Coronary artery (tissue), 2 donors: Measurements from ENCODE around the gene DCXR.

Experiments used
- DNase-seq: peaks from one replicate; pipeline ENCODE4 v3.0.0-alpha.2; 2017; ENCODE audit warnings: low spot score
- H3K27ac ChIP-seq, 2 donors: fragments of 200-600 bp; sonication (generic); one replicate each; pipeline ENCODE4 v1.5.1; 2016 to 2019
- H3K4me3 ChIP-seq: fragments of 200-600 bp; sonication (generic); 2 replicates; pipeline ENCODE4 v1.5.1; 2016; ENCODE audit warnings: mild to moderate bottlenecking, moderate library complexity
- CTCF ChIP-seq: fragments of 200-600 bp; sonication (generic); IDR thresholded peaks from one replicate; pipeline ENCODE4 v1.5.1; 2019; ENCODE audit warnings: antibody characterized with exemption

The DCXR gene

DNA sequence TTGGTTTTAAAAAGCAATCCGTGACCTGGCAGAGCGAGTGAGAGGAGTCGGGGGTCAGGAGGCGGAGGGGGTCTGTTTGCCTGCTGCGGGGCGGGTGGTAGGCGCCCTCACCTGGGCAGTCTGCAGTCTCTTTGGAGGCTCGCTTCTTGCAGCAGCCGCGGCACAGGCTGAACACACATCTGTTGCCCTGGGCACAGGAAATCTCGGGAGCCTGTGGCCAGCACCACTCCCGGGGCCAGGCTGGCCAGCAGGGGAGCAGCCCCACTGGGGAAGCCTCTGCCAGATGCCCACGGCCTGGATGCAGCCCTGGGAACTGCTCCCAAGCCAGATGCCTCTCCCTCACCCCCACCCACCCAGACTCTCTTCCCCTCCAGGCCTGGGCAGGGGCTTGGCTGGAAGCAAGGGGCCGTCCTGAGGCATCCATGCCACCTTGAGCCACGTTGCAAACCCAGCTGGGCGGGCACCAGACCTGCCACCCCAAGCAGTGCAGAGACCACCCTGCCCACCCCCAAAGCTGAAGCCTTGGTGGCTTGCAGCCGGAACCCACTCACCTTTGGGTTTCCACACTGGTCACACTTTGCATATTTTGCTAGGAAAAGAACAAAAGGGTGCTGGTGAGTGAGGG is 20.8 kb upstream of the DCXR start:
- H3K27ac ChIP-seq: no peak overlapping the region
- no peak for TF ChIP-seq CTCF
- H3K4me3 ChIP-seq: no peak overlapping the region
- no peak for DNase-seq

GRCh38 chr17:82056729-82057621 is 19.5 kb upstream of the DCXR start:
- Histone ChIP-seq H3K4me3 (no peak overlapping the region), H3K27ac (no peak overlapping the region)
- no peak for DNase-seq
- no peak for TF ChIP-seq CTCF

DNA sequence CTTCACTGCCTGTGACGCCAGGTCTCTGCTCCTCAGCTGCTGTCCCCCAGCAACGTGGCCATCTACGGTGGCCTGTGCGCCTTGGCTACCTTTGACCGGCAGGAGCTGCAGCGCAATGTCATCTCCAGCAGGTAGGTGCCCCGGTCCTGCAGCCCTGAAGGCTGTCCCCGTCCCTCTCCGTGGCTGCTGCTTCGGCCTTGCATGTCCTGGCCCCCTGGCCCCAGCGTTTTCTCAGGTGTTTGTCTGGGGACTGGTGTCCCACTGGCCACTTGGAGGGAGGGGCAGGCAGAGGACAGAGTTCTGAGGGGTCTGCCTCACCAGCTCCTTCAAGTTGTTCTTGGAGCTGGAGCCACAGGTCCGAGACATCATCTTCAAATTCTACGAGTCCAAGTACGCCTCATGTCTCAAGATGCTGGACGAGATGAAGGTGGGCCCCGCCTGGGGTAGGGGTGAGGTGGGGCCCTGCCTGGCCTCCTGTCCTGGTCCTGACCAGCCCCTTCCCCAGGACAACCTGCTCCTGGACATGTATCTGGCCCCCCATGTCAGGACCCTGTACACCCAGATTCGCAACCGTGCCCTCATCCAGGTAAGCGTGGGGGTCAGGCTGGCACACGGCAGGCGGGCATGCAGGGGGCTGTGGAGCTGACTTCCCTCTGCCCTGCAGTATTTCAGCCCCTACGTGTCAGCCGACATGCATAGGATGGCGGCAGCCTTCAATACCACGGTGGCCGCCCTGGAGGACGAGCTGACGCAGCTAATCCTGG is 18.6 kb upstream of the DCXR start:
- H3K4me3 ChIP-seq: no peak overlapping the region
- TF ChIP-seq CTCF: no peak
- no peak for DNase-seq
- no peak overlapping the region for H3K27ac ChIP-seq

DNA sequence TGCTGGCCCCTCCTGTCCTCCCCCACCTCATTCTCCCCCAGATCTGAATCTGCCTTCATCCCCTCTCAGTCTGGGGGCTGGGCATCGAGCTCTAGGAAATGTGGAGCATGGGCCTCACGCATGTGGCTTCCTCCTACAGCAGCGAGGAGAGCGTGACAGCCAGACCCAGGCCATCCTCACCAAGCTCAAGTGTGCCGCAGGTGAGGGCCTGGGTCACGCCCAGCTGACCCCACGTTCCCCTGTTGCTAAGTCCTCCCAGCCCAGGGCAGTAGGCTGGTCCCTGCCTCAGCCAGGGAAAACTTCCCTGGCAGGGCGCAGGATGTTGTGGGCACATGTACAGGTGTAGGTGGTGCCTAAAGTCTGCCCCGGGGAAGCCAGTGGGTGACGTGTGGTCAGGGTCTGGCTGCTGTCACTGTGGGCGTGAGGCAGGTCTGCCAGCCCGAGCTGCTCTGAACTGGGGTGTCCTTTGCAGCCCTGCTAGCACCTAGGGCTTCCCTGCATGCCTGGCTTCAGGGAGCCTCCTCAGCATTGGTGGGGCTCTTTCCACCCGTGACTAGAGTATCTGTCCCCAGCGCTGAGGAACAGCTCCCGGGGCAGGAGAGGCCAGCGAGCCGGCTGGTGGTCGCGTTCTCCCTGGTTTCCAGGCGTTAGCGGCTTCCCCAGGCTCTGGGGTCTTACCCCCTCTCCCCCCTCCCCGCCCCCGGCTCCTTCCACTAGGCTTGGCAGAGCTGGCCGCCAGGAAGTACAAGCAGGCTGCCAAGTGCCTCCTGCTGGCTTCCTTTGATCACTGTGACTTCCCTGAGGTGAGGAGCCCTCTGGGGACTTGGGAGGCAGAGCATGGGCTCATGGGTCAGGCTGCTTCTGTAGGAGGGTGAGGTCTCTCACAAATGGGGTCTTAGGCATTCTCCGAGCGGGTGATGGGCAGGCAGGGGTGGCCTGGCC is 17.8 kb upstream of the DCXR start:
- no peak overlapping the region for H3K27ac ChIP-seq
- no peak overlapping the region for H3K4me3 ChIP-seq
- no peak for DNase-seq
- TF ChIP-seq CTCF: no peak

- DNase-seq: no peak
- no peak for TF ChIP-seq CTCF
- H3K4me3 ChIP-seq: no peak overlapping the region
- no peak overlapping the region for H3K27ac ChIP-seq
Observed at GRCh38 chr17:82054351-82055022, 17.0 kb upstream of the DCXR start.
